NCI-H524 (cell line): ENCODE measurements around the gene BRF1.

ENCODE experiments used
- DNase-seq, 2 experiments: peaks; one replicate each; lab custom pipeline; 2025; lab: John Stamatoyannopoulos, UW

Gene BRF1

GRCh38 chr14:105173901-105174894 is 126.6 kb downstream of the BRF1 start:
- DNase-seq: no peak

GRCh38 chr14:105173145-105173544 is 127.7 kb downstream of the BRF1 start:
- DNase-seq: no peak

- no peak for DNase-seq
These were observed 128.3 kb downstream of the BRF1 start for GRCh38 chr14:105172476-105172875.

- DNase-seq: no peak
These were observed 129.7 kb downstream of the BRF1 start for GRCh38 chr14:105171004-105171673.

- no peak for DNase-seq
These were observed 130.8 kb downstream of the BRF1 start for GRCh38 chr14:105169776-105170655.

GRCh38 chr14:105168979-105169507 is 131.8 kb downstream of the BRF1 start:
- no peak for DNase-seq

GRCh38 chr14:105168496-105168978 is 132.3 kb downstream of the BRF1 start, which contains the start of gene JAG2:
Gene JAG2 (minus strand): TSS chr14:105168776. CDS start chr14:105168420, 356 bp downstream.
- DNase-seq: peak in 1 of 2 experiments; percentile 35

- DNase-seq: no peak
These were observed 132.7 kb downstream of the BRF1 start for GRCh38 chr14:105168093-105168420.

GRCh38 chr14:105167303-105168092 is 133.3 kb downstream of the BRF1 start:
- DNase-seq: peak in 1 of 2 experiments; percentile 54

GRCh38 chr14:105166571-105167302 is 134.1 kb downstream of the BRF1 start:
- DNase-seq: no peak

GRCh38 chr14:105165761-105166485 is 134.9 kb downstream of the BRF1 start:
- no peak for DNase-seq

- peak in 1 of 2 experiments; percentile 77 for DNase-seq
These were observed 135.6 kb downstream of the BRF1 start for GRCh38 chr14:105165134-105165704.

- DNase-seq: no peak
These were observed 137.6 kb downstream of the BRF1 start for GRCh38 chr14:105163040-105163742.

- no peak for DNase-seq
These were observed 138.2 kb downstream of the BRF1 start for GRCh38 chr14:105162669-105162979.

- no peak for DNase-seq
These were observed 138.7 kb downstream of the BRF1 start for GRCh38 chr14:105161964-105162668.

- no peak for DNase-seq
These were observed 139.5 kb downstream of the BRF1 start for GRCh38 chr14:105161309-105161708.

- no peak for DNase-seq
These were observed 140.0 kb downstream of the BRF1 start for GRCh38 chr14:105160776-105161175.

GRCh38 chr14:105159344-105159743 is 141.5 kb downstream of the BRF1 start:
- DNase-seq: no peak
